Skeletal muscle tissue (tissue), 4 donors: ENCODE results near the gene RNF213. TPM values are rescaled to one million over a fixed set of nuclear protein-coding genes. Genes with fewer than 3 reads are reported as not detected.

ENCODE experiments used
- H3K27ac ChIP-seq: one replicate; pipeline ENCODE4 v1.7.0; 2013; ENCODE audit warnings: mild to moderate bottlenecking, low read depth, low read length, inconsistent platforms
- H3K27me3 ChIP-seq, 3 donors: one replicate each; pipeline ENCODE4 v1.7.0; 2013; ENCODE audit warnings: low read length in 3 of 3; ENCODE audit not compliant: control insufficient read depth in 3 of 3, insufficient read depth in 3 of 3
- H3K36me3 ChIP-seq, 3 donors: one replicate each; pipeline ENCODE4 v1.7.0; 2013; ENCODE audit warnings: low read length in 3 of 3; ENCODE audit not compliant: control insufficient read depth in 3 of 3, insufficient read depth in 3 of 3
- H3K4me1 ChIP-seq, 3 donors: one replicate each; pipeline ENCODE4 v1.7.0; 2013; ENCODE audit warnings: low read length in 3 of 3, mild to moderate bottlenecking in 3 of 3; ENCODE audit not compliant: control insufficient read depth in 3 of 3, insufficient read depth in 3 of 3
- H3K4me3 ChIP-seq, 3 donors: one replicate each; pipeline ENCODE4 v1.7.0; 2013; ENCODE audit warnings: low read length in 3 of 3
- H3K9ac ChIP-seq, 3 donors: one replicate each; pipeline ENCODE4 v1.7.0; 2013; ENCODE audit warnings: low read length in 3 of 3, mild to moderate bottlenecking in 3 of 3, moderate library complexity in 2 of 3, low read depth in 1 of 3
- H3K9me3 ChIP-seq, 3 donors: one replicate each; pipeline ENCODE4 v1.7.0; 2013; ENCODE audit warnings: low read length in 3 of 3; ENCODE audit not compliant: control insufficient read depth in 3 of 3
- total RNA-seq: library from RNA; depleted of rRNA; stranded (reverse); fragments of >200 nt; gene quantifications from one replicate; pipeline ENCODE4 v1.2.3, GENCODE V29; 2014
- donor health status: Osteomylitis.

RNF213 gene
- total RNA-seq, 1 donor from 2014 or later: 63.2 TPM

DNA sequence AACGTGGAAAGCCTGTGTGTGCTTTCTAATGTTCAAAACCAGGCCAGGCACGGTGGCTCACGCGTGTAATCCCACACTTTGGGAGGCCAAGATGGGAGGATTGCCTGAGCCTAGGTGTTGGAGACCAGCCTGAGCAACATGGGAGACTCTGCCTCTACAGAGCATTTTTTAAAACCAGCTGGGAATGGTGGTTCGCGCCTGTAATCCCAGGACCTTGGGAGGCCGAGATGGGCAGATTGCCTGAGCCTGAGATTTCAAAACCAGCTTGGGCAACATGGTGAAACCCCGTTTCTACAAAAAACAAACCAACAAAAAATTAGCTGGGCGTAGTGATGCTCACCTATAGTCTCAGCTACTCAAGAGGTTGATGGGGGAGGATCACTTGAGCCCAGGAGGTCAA, 26.4 kb downstream of the RNF213 start:
- Histone ChIP-seq H3K27me3 (no peaks in the 10 kb centered on the region), H3K27ac (no peak overlapping the region), H3K4me3 (no peak overlapping the region), H3K9ac (no peak overlapping the region), H3K36me3 (peaks cover 36 to 44% (median 41%) of the 10 kb centered on the region in 3 donors), H3K4me1 (no peaks in the 10 kb centered on the region), H3K9me3 (no peaks in the 10 kb centered on the region)

- Histone ChIP-seq H3K36me3 (peaks cover 44 to 52% (median 46%) of the 10 kb centered on the region in 3 donors), H3K9ac (no peak overlapping the region), H3K4me3 (no peak overlapping the region), H3K27ac (no peak overlapping the region), H3K9me3 (no peaks in the 10 kb centered on the region), H3K4me1 (no peaks in the 10 kb centered on the region), H3K27me3 (no peaks in the 10 kb centered on the region)
Observed at GRCh38 chr17:80287806-80288567, 27.3 kb downstream of the RNF213 start.

GRCh38 chr17:80289616-80290015, 29.0 kb downstream of the RNF213 start:
- Histone ChIP-seq H3K27me3 (no peaks in the 10 kb centered on the region), H3K4me1 (no peaks in the 10 kb centered on the region), H3K4me3 (no peak overlapping the region), H3K27ac (no peak overlapping the region), H3K36me3 (peaks cover 52 to 59% (median 54%) of the 10 kb centered on the region in 3 donors), H3K9ac (no peak overlapping the region), H3K9me3 (no peaks in the 10 kb centered on the region)

DNA sequence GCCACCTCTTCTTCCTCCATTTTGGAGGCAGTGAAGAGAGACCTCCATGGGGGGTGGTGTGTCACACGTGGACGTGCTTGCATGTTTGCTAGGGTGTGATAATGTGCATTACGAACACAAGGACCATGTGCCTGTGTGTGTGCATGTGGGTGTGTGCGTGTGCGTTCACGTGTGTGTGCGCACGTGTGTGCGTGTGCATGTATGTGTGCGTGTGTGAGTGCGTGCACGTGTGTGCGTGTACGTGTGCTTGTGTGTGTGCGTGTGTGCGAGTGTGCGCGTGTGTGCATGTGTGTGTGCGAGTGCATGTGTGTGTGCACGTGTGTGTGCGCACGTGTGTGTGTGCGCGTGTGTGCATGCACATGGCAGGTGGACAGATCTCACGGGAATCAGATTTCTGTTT, 29.5 kb downstream of the RNF213 start:
- no peaks in the 10 kb centered on the region for H3K27me3 ChIP-seq
- H3K4me3 ChIP-seq: no peak overlapping the region

GRCh38 chr17:80291260-80291659, 30.6 kb downstream of the RNF213 start:
- H3K9me3 ChIP-seq: no peaks in the 10 kb centered on the region
- H3K9ac ChIP-seq: no peak overlapping the region
- H3K27ac ChIP-seq: no peak overlapping the region
- H3K4me3 ChIP-seq: no peak overlapping the region
- H3K36me3 ChIP-seq: peaks cover 66 to 72% (median 69%) of the 10 kb centered on the region in 3 donors
- H3K27me3 ChIP-seq: no peaks in the 10 kb centered on the region
- H3K4me1 ChIP-seq: no peaks in the 10 kb centered on the region

More for the DNA sequence above, 29.5 kb downstream of the RNF213 start:
- H3K9me3 ChIP-seq: no peaks in the 10 kb centered on the region
- peaks cover 55 to 61% (median 59%) of the 10 kb centered on the region in 3 donors for H3K36me3 ChIP-seq
- H3K9ac ChIP-seq: no peak overlapping the region
- no peaks in the 10 kb centered on the region for H3K4me1 ChIP-seq
- H3K27ac ChIP-seq: no peak overlapping the region

DNA sequence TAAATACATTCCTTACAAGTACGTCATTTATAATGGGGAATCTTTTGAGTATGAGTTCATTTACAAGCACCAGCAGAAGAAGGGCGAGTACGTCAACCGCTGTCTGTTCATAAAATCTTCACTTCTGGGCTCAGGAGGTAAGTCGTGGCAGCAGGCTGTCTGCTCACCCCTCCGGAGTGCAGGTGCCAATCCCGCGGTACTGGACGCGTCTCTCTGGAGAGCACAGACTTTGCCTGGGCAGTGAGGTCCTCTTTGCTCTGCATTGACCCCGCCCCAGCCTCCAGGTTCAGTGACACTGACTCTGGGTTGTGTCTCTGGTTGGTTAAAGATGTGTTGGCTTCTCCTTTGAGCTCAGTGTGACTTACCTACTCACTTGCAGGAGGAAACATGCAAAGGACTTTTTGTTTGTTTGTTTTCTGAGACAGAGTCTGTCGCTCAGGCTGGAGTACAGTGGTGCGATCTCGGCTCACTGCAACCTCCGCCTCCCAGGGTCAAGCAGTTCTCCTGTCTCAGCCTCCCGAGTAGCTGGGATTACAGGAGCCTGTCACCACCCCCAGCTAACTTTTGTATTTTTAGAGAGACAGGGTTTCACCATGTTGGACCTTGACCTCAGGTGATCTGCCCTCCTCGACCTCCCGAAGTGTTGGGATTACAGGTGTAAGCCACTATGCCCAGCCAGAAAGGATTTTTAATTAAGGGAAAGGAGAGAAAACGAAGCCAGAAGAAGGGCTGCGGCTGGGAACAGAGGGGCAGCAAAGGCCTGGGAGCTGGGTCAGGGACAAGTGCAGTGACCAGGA, 31.2 kb downstream of the RNF213 start:
- no peaks in the 10 kb centered on the region for H3K4me1 ChIP-seq
- H3K36me3 ChIP-seq: peaks cover 72 to 78% (median 76%) of the 10 kb centered on the region in 3 donors
- H3K9me3 ChIP-seq: no peaks in the 10 kb centered on the region

GRCh38 chr17:80292521-80292971, 31.9 kb downstream of the RNF213 start:
- Histone ChIP-seq H3K27me3 (no peaks in the 10 kb centered on the region), H3K4me1 (no peaks in the 10 kb centered on the region), H3K36me3 (peaks cover 72 to 79% (median 76%) of the 10 kb centered on the region in 3 donors), H3K9me3 (no peaks in the 10 kb centered on the region), H3K27ac (no peak overlapping the region), H3K9ac (no peak overlapping the region), H3K4me3 (no peak overlapping the region)

More for the DNA sequence above, 31.2 kb downstream of the RNF213 start:
- H3K4me3 ChIP-seq: no peak overlapping the region
- H3K27ac ChIP-seq: no peak overlapping the region
- H3K9ac ChIP-seq: no peak overlapping the region
- no peaks in the 10 kb centered on the region for H3K27me3 ChIP-seq

DNA sequence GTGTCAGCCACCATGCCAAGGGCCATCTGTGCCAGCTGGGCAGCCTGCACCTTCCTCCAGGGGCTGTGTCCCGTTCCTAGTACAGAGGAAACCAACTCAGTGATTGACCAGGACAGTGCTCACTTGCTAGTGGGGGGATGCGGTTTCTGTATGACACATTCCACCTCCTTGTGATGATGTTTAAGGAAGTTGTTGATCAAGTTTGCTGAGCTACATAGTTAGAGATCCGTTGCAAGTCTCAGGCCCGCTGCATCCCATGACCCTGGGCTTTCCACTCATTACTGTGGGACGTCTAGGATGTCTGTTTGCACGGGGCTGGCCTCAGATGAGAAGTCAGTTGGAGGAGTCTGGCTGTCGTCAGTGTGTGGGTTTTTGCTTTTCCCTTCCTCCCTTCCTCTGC, 33.6 kb downstream of the RNF213 start:
- H3K27me3 ChIP-seq: no peaks in the 10 kb centered on the region
- no peaks in the 10 kb centered on the region for H3K4me1 ChIP-seq
- peaks cover 72 to 77% (median 74%) of the 10 kb centered on the region in 3 donors for H3K36me3 ChIP-seq
- no peak overlapping the region for H3K4me3 ChIP-seq
- H3K9me3 ChIP-seq: no peaks in the 10 kb centered on the region
- no peak overlapping the region for H3K27ac ChIP-seq
- no peak overlapping the region for H3K9ac ChIP-seq

GRCh38 chr17:80294653-80295052, 34.0 kb downstream of the RNF213 start:
- no peaks in the 10 kb centered on the region for H3K27me3 ChIP-seq
- H3K36me3 ChIP-seq: peaks cover 70 to 77% (median 72%) of the 10 kb centered on the region in 3 donors
- H3K27ac ChIP-seq: no peak overlapping the region
- no peak overlapping the region for H3K9ac ChIP-seq
- H3K4me1 ChIP-seq: no peaks in the 10 kb centered on the region
- H3K9me3 ChIP-seq: no peaks in the 10 kb centered on the region
- H3K4me3 ChIP-seq: no peak overlapping the region

GRCh38 chr17:80295146-80295545, 34.5 kb downstream of the RNF213 start:
- Histone ChIP-seq H3K27me3 (no peaks in the 10 kb centered on the region), H3K27ac (no peak overlapping the region), H3K9ac (no peak overlapping the region), H3K4me3 (no peak overlapping the region), H3K9me3 (no peaks in the 10 kb centered on the region), H3K4me1 (no peaks in the 10 kb centered on the region), H3K36me3 (peaks cover 69 to 79% (median 72%) of the 10 kb centered on the region in 3 donors)
